AG04449 (cell line): ENCODE results near the gene RSPH1.

Source experiments
- CTCF ChIA-PET: fragments of 350-600 bp; formaldehyde crosslinking; extraction: SDS; loops from one replicate; lab custom pipeline; 2021; ENCODE audit warnings: antibody characterized with exemption; lab: Yijun Ruan, JAX
- POLR2A ChIA-PET: fragments of 400-600, 350-600 bp; formaldehyde crosslinking; extraction: SDS; loops from one replicate; lab custom pipeline; 2020; ENCODE audit warnings: antibody characterized with exemption, inconsistent platforms; lab: Yijun Ruan, JAX
- DNase-seq: peaks from one replicate; pipeline ENCODE4 v3.0.0-alpha.2; 2010; ENCODE audit warnings: low read depth, low spot score
- H3K4me3 ChIP-seq: 2 replicates; pipeline ENCODE4 v1.5.1; 2011; ENCODE audit warnings: low read depth, mild to moderate bottlenecking, control low read depth, low read length
- CTCF ChIP-seq: IDR thresholded peaks from one replicate; pipeline ENCODE4 v1.5.1; 2011; ENCODE audit warnings: mild to moderate bottlenecking, moderate library complexity, low read length, control low read depth, inconsistent platforms; ENCODE audit not compliant: insufficient read depth; ENCODE audit errors: missing control alignments

The RSPH1 gene

GRCh38 chr21:42446531-42446930 lies 49.5 kb downstream of the RSPH1 start:
- ChIA-PET POLR2A (no interaction called here), CTCF (no interaction called here)
- no peak for TF ChIP-seq CTCF
- DNase-seq, result no peak
- no peak overlapping the region for H3K4me3 ChIP-seq

- H3K4me3 ChIP-seq, result no peak overlapping the region
- CTCF ChIA-PET, result no interaction called here
- no peak for TF ChIP-seq CTCF
- POLR2A ChIA-PET, result no interaction called here
- no peak for DNase-seq
Observed at GRCh38 chr21:42445311-42445710, 50.7 kb downstream of the RSPH1 start.

GRCh38 chr21:42444745-42445059 lies 51.3 kb downstream of the RSPH1 start:
- POLR2A ChIA-PET, result no interaction called here
- no peak overlapping the region for H3K4me3 ChIP-seq
- CTCF ChIA-PET, result no interaction called here
- DNase-seq, result no peak
- no peak for TF ChIP-seq CTCF

- DNase-seq, result no peak
- ChIA-PET POLR2A (no interaction called here), CTCF (no interaction called here)
- H3K4me3 ChIP-seq, result no peak overlapping the region
- TF ChIP-seq CTCF, result no peak
Observed at GRCh38 chr21:42443876-42444744, 51.9 kb downstream of the RSPH1 start.

DNA sequence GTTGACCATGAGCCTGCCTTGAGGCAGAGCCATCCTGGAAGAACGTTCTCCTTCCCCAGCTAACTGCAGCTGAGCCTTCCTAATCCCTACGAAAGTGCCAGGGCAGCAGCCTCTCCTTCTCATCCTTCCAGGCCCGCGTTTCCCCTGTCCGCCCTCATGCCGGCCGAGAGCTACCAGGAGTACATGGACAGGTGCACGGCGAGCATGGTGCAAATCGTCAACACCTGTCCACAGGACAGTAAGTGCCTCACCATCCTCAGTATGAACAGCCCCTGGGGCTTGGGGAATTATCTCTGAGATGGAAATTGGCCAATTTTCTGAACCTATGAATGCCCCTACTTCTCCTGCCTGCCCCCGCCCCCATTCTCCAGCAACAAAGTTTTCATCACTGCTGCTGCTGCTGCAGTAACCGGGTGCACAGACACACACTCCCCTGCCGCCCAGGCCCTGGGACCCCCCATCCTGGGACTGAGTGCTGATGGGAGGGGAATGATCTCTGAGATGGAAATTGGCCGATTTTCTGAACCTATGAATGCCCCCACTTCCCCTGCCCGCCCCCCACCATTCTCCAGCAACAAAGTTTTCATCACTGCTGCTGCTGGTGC lies 52.7 kb downstream of the RSPH1 start:
- no peak overlapping the region for H3K4me3 ChIP-seq
- ChIA-PET POLR2A (no interaction called here), CTCF (no interaction called here)
- DNase-seq, result no peak
- no peak for TF ChIP-seq CTCF

DNA sequence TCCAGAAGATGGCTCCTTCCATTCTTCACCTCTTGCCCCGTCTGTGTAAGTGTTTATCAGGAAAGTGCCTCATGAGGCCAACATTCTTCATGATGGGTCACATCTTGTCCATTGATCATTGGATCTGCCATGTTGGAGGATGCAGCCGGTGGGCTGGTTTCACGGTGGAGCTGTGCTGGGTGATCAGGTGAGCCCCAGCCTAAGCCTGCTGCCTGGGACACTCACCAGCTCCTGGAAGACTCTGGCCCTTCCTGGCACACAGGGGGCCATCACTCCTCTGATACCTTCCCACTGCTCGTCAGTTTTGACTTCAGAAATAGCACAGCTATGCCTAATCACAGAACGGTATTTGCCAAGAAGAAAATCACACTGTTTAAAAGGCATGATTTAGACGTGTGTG lies 54.1 kb downstream of the RSPH1 start:
- ChIA-PET POLR2A (no interaction called here), CTCF (no interaction called here)
- no peak overlapping the region for H3K4me3 ChIP-seq
- DNase-seq, result no peak
- TF ChIP-seq CTCF, result no peak
